PC-9 (cell line): ENCODE results near the gene XIRP2. TPM values are rescaled to one million over a fixed set of nuclear protein-coding genes. Genes with fewer than 3 reads are reported as not detected.

Experiments
- Bru-seq: library from RNA; stranded (reverse); fragments of 400-500 nt; gene quantifications from one replicate; lab custom pipeline; 2021; lab: Mats Ljungman, UMichigan
- BruChase-seq, 2 experiments: library from RNA; stranded (reverse); fragments of 400-500 nt; gene quantifications; one replicate each; lab custom pipeline; 2021; lab: Mats Ljungman, UMichigan
- BruUV-seq: library from RNA; stranded (reverse); fragments of 400-500 nt; replicated peaks from 2 replicates; lab custom pipeline; 2021; lab: Mats Ljungman, UMichigan
- CTCF ChIA-PET: fragments of 300-600 bp; sonication (Branson Sonifier 250); formaldehyde crosslinking; loops from one replicate; lab custom pipeline; 2022; ENCODE audit warnings: antibody characterized with exemption; lab: Charles Lee
- POLR2A ChIA-PET: fragments of 300-600 bp; sonication (Branson Sonifier 250); formaldehyde crosslinking; loops from one replicate; lab custom pipeline; 2022; ENCODE audit warnings: antibody characterized with exemption; ENCODE audit not compliant: unreplicated experiment; lab: Charles Lee
- DNase-seq, 2 experiments: peaks; one replicate each; pipeline versions ENCODE4 v3.0.0 to v3.0.0-alpha.2; 2015 to 2022; ENCODE audit warnings: mixed read lengths in 1 of 2
- H2AFZ ChIP-seq: fragments of 200-600 bp; sonication (generic); 2 replicates; pipeline ENCODE4 v1.8.1; 2017; ENCODE audit warnings: antibody characterized with exemption
- H3F3A ChIP-seq: fragments of 200-600 bp; sonication (generic); 2 replicates; pipeline ENCODE4 v1.8.1; 2017; ENCODE audit warnings: antibody characterized with exemption, mild to moderate bottlenecking, low read depth; ENCODE audit not compliant: insufficient read depth
- H3K27ac ChIP-seq: fragments of 200-600 bp; sonication (generic); 2 replicates; pipeline ENCODE4 v1.6.1; 2016; ENCODE audit warnings: mixed run types
- H3K27me3 ChIP-seq: fragments of 200-600 bp; sonication (generic); 2 replicates; pipeline ENCODE4 v1.6.1; 2016; ENCODE audit warnings: low read depth, mixed run types; ENCODE audit not compliant: insufficient read depth
- H3K36me3 ChIP-seq: fragments of 200-600 bp; sonication (generic); 2 replicates; pipeline ENCODE4 v1.6.1; 2016; ENCODE audit warnings: low read depth, mixed run types
- H3K4me1 ChIP-seq: fragments of 200-600 bp; sonication (generic); replicated peaks from 2 replicates; pipeline ENCODE4 v1.6.1; 2016; ENCODE audit warnings: mixed run types; ENCODE audit not compliant: insufficient read depth
- H3K4me2 ChIP-seq: fragments of 200-600 bp; sonication (generic); 2 replicates; pipeline ENCODE4 v1.6.1; 2017; ENCODE audit warnings: mixed run types
- H3K4me3 ChIP-seq: fragments of 200-600 bp; sonication (generic); 2 replicates; pipeline ENCODE4 v1.6.1; 2016; ENCODE audit warnings: mixed run types
- H3K79me2 ChIP-seq: fragments of 200-600 bp; sonication (generic); 2 replicates; pipeline ENCODE4 v1.6.1; 2017; ENCODE audit warnings: low read depth, mixed run types
- H3K9me2 ChIP-seq: fragments of 200-600 bp; sonication (generic); 2 replicates; pipeline ENCODE4 v1.8.1; 2017; ENCODE audit warnings: mild to moderate bottlenecking; ENCODE audit not compliant: insufficient read depth
- H3K9me3 ChIP-seq: fragments of 200-600 bp; sonication (generic); 2 replicates; pipeline ENCODE4 v1.8.1; 2016; ENCODE audit warnings: low read depth; ENCODE audit not compliant: insufficient read depth
- H4K20me1 ChIP-seq: fragments of 200-600 bp; sonication (generic); 2 replicates; pipeline ENCODE4 v1.8.1; 2017; ENCODE audit not compliant: insufficient read depth
- CTCF ChIP-seq: fragments of 200-600 bp; sonication (generic); conservative IDR thresholded peaks from 2 replicates; pipeline ENCODE4 v1.6.1; 2017; ENCODE audit warnings: mixed run types, antibody characterized with exemption, mild to moderate bottlenecking, moderate library complexity
- EZH2 ChIP-seq: fragments of 200-600 bp; sonication (generic); IDR thresholded peaks from 2 replicates; pipeline ENCODE4 v1.8.0; 2017; ENCODE audit warnings: antibody characterized with exemption, low read depth
- intact Hi-C: fragments of 100-400 bp; cut with micrococcal nuclease; formaldehyde crosslinking; loops from one replicate; pipeline ENCODE4 v1.10.0; 2022; ENCODE audit not compliant: unreplicated experiment
- long read RNA-seq: library from polyadenylated mRNA; stranded (forward); transcript quantifications from one replicate; pipeline ENCODE4 v2.0.0, GENCODE V29; 2022
- total RNA-seq: library from RNA; stranded (reverse); gene quantifications from 2 replicates; pipeline ENCODE4 v1.2.3, GENCODE V29; 2021

The XIRP2 gene
- total RNA-seq (not detected in 2 replicates), Bru-seq, nascent RNA (percentile 2 among the genes with signal in this experiment), BruChase-seq, experiment 1, labeled RNA remaining after a 2-hour chase (percentile 2 among the genes with signal in this experiment), BruChase-seq, experiment 2, labeled RNA remaining after a 6-hour chase (percentile 3 among the genes with signal in this experiment)
- long read RNA-seq: 0 reads

- no peaks in the 10 kb centered on the region for H3K36me3 ChIP-seq
These were observed at the start of gene XIRP2 for GRCh38 chr2:166888180-166888579. TSS of gene XIRP2 (plus strand) at chr2:166888480. CDS start at chr2:166903483, 15,003 bp downstream.

GRCh38 chr2:166841152-166841551 is 47.1 kb upstream of the XIRP2 start:
- Histone ChIP-seq H3K9me3 (no peaks in the 10 kb centered on the region), H4K20me1 (no peaks in the 10 kb centered on the region), H3F3A (no peaks in the 10 kb centered on the region), H3K27me3 (no peaks in the 10 kb centered on the region), H3K36me3 (no peaks in the 10 kb centered on the region), H2AFZ (no peak overlapping the region), H3K4me3 (no peak overlapping the region), H3K27ac (no peak overlapping the region), H3K4me2 (no peak overlapping the region), H3K4me1 (no peaks in the 10 kb centered on the region), H3K9me2 (no peaks in the 10 kb centered on the region; the same call in 1 of the 2 replicates), H3K79me2 (no peaks in the 10 kb centered on the region)
- TF ChIP-seq CTCF: no peak
- no peak for TF ChIP-seq EZH2
- ChIA-PET CTCF (no interaction called here), POLR2A (no interaction called here)
- no TSS peak for BruUV-seq
- no peak for DNase-seq
- intact Hi-C loops: no loop called here

More at GRCh38 chr2:166888180-166888579, at the start of gene XIRP2:
- CTCF ChIA-PET: no interaction called here
- Histone ChIP-seq H3F3A (no peaks in the 10 kb centered on the region), H4K20me1 (no peaks in the 10 kb centered on the region), H3K4me1 (no peaks in the 10 kb centered on the region), H3K27ac (no peak within 1 kb of the TSS), H3K9me2 (no peaks in the 10 kb centered on the region), H3K4me3 (no peak within 1 kb of the TSS), H3K9me3 (no peaks in the 10 kb centered on the region), H3K4me2 (no peak within 1 kb of the TSS), H3K79me2 (no peaks in the 10 kb centered on the region), H2AFZ (no peak within 1 kb of the TSS), H3K27me3 (no peaks in the 10 kb centered on the region)
- BruUV-seq: no TSS peak
- DNase-seq: no peak
- no peak for TF ChIP-seq CTCF
- no peak for TF ChIP-seq EZH2
- intact Hi-C loops: no loop called here
- POLR2A ChIA-PET: no interaction called here

GRCh38 chr2:166841679-166842078 is 46.6 kb upstream of the XIRP2 start:
- CTCF ChIA-PET: no interaction called here

More at GRCh38 chr2:166841679-166842078, 46.6 kb upstream of the XIRP2 start:
- TF ChIP-seq EZH2 (no peak), CTCF (no peak)
- Histone ChIP-seq H3K4me2 (no peak overlapping the region), H3F3A (no peaks in the 10 kb centered on the region), H3K36me3 (no peaks in the 10 kb centered on the region), H4K20me1 (no peaks in the 10 kb centered on the region), H3K9me2 (no peaks in the 10 kb centered on the region; the same call in 1 of the 2 replicates), H3K4me1 (no peaks in the 10 kb centered on the region), H3K9me3 (no peaks in the 10 kb centered on the region), H3K27ac (no peak overlapping the region), H3K4me3 (no peak overlapping the region), H3K79me2 (no peaks in the 10 kb centered on the region), H2AFZ (no peak overlapping the region), H3K27me3 (no peaks in the 10 kb centered on the region)
- DNase-seq: no peak
- intact Hi-C loops: no loop called here
- POLR2A ChIA-PET: no interaction called here
- no TSS peak for BruUV-seq
